Peyer's patch (tissue), 4 donors: ENCODE measurements around the gene HTRA3. TPM values are rescaled to one million over a fixed set of nuclear protein-coding genes. Genes with fewer than 3 reads are reported as not detected.

Source experiments
- DNase-seq, 3 donors: peaks; one replicate each; pipeline ENCODE4 v3.0.0-alpha.2; 2017 to 2019
- H3K27ac ChIP-seq, 4 donors: fragments of 200-600 bp; sonication (generic); one replicate each; pipeline ENCODE4 v1.5.1; 2016 to 2019
- H3K27me3 ChIP-seq, 2 donors: fragments of 200-600 bp; sonication (generic); one replicate each; pipeline ENCODE4 v1.5.1; 2019
- H3K36me3 ChIP-seq, 3 donors: fragments of 200-600 bp; sonication (generic); one replicate each; pipeline ENCODE4 v1.5.1; 2016 to 2019
- H3K4me1 ChIP-seq, 4 donors: fragments of 200-600 bp; sonication (generic); one replicate each; pipeline ENCODE4 v1.5.1; 2016 to 2019
- H3K4me3 ChIP-seq, 4 donors: fragments of 200-600 bp; sonication (generic); 1 replicate in 3 of 4; 2 replicates in 1 of 4; pipeline ENCODE4 v1.5.1; 2016 to 2019; ENCODE audit warnings: mild to moderate bottlenecking in 1 of 4
- H3K9me3 ChIP-seq, 4 donors: fragments of 200-600 bp; sonication (generic); one replicate each; pipeline ENCODE4 v1.5.1; 2016 to 2019; ENCODE audit warnings: mild to moderate bottlenecking in 1 of 4
- CTCF ChIP-seq, 6 experiments: fragments of 450-650 bp in 4 of 6; fragments of 200-600 bp in 2 of 6; sonication (generic) in 1 of 6; IDR thresholded peaks; one replicate each; pipeline ENCODE4 v1.5.1; 2017 to 2019; ENCODE audit warnings: antibody characterized with exemption in 6 of 6, mild to moderate bottlenecking in 3 of 6, moderate library complexity in 1 of 6
- POLR2A ChIP-seq, 2 donors: fragments of 450-650 bp; IDR thresholded peaks; one replicate each; pipeline ENCODE4 v1.5.1; 2017; ENCODE audit warnings: antibody characterized with exemption in 2 of 2, mild to moderate bottlenecking in 2 of 2, moderate library complexity in 2 of 2
- total RNA-seq, 4 donors: library from RNA; depleted of rRNA; stranded (reverse); fragments of >200 nt; gene quantifications; one replicate each; pipeline ENCODE4 v1.1.0, GENCODE V29; 2016

HTRA3 gene
- total RNA-seq, 4 donors from 2014 or later, result 3.3 to 43.7 (median 7.9) TPM

- no peaks in the 10 kb centered on the region for H3K36me3 ChIP-seq
- TF ChIP-seq POLR2A (IDR thresholded peaks at IDR 0.05) (no peak), CTCF (IDR thresholded peaks at IDR 0.05) (no peak)
- DNase-seq, result no peak
- H3K9me3 ChIP-seq, result no peaks in the 10 kb centered on the region
- H3K4me1 ChIP-seq, result peaks cover 0 to 6% (median 2%) of the 10 kb centered on the region in 4 donors
- no peaks in the 10 kb centered on the region for H3K27me3 ChIP-seq
- H3K27ac ChIP-seq, result no peak overlapping the region
- H3K4me3 ChIP-seq, result no peak overlapping the region
Measured at GRCh38 chr4:8239226-8239625, 30.3 kb upstream of the HTRA3 start.

- peaks cover 0 to 6% (median 2%) of the 10 kb centered on the region in 4 donors for H3K4me1 ChIP-seq
- H3K36me3 ChIP-seq, result no peaks in the 10 kb centered on the region
- no peak for TF ChIP-seq POLR2A (IDR thresholded peaks at IDR 0.05)
- TF ChIP-seq CTCF (IDR thresholded peaks at IDR 0.05), result no peak
Measured at GRCh38 chr4:8239661-8240060, 29.9 kb upstream of the HTRA3 start.

GRCh38 chr4:8240211-8241041 lies 29.1 kb upstream of the HTRA3 start:
- TF ChIP-seq CTCF (IDR thresholded peaks at IDR 0.05) (no peak), POLR2A (IDR thresholded peaks at IDR 0.05) (no peak)
- no peak overlapping the region for H3K4me3 ChIP-seq
- H3K27me3 ChIP-seq, result no peaks in the 10 kb centered on the region
- no peaks in the 10 kb centered on the region for H3K36me3 ChIP-seq
- DNase-seq, result no peak
- peaks cover 0 to 6% (median 2%) of the 10 kb centered on the region in 4 donors for H3K4me1 ChIP-seq
- H3K9me3 ChIP-seq, result no peaks in the 10 kb centered on the region
- H3K27ac ChIP-seq, result no peak overlapping the region

More at GRCh38 chr4:8239661-8240060, 29.9 kb upstream of the HTRA3 start:
- Histone ChIP-seq H3K9me3 (no peaks in the 10 kb centered on the region), H3K27ac (no peak overlapping the region), H3K27me3 (no peaks in the 10 kb centered on the region), H3K4me3 (no peak overlapping the region)
- no peak for DNase-seq

GRCh38 chr4:8241211-8241779 lies 28.3 kb upstream of the HTRA3 start:
- DNase-seq, result no peak
- H3K4me1 ChIP-seq, result peaks cover 0 to 6% (median 2%) of the 10 kb centered on the region in 4 donors
- no peaks in the 10 kb centered on the region for H3K36me3 ChIP-seq
- no peak for TF ChIP-seq CTCF (IDR thresholded peaks at IDR 0.05)
- TF ChIP-seq POLR2A (IDR thresholded peaks at IDR 0.05), result no peak
- no peak overlapping the region for H3K27ac ChIP-seq
- no peaks in the 10 kb centered on the region for H3K27me3 ChIP-seq
- H3K4me3 ChIP-seq, result no peak overlapping the region
- H3K9me3 ChIP-seq, result no peaks in the 10 kb centered on the region

- H3K27me3 ChIP-seq, result no peaks in the 10 kb centered on the region
- TF ChIP-seq CTCF (IDR thresholded peaks at IDR 0.05) (peak; percentile 80 to 97 (median 84)), POLR2A (IDR thresholded peaks at IDR 0.05) (no peak)
- H3K4me3 ChIP-seq, result no peak overlapping the region
- no peaks in the 10 kb centered on the region for H3K9me3 ChIP-seq
- DNase-seq, result peak; percentile 80 to 90 (median 86)
- H3K36me3 ChIP-seq, result no peaks in the 10 kb centered on the region
- H3K4me1 ChIP-seq, result peaks cover 0 to 6% (median 2%) of the 10 kb centered on the region in 4 donors
- peak overlapping the region in 1 of 4 donors; percentile 18 for H3K27ac ChIP-seq
Measured at GRCh38 chr4:8241895-8242696, 27.5 kb upstream of the HTRA3 start.
